Ovary (tissue), 9 donors: Measurements from ENCODE around the gene C1orf141. TPM values are rescaled to one million over a fixed set of nuclear protein-coding genes. Genes with fewer than 3 reads are reported as not detected.

Experiments
- DNase-seq, 5 donors: peaks; one replicate each; pipeline ENCODE4 v3.0.0-alpha.2; 2019 to 2020
- H3K27ac ChIP-seq, 2 donors: fragments of 200-600 bp; one replicate each; pipeline versions ENCODE4 v1.5.1 to v1.8.0; 2019 to 2022
- H3K27me3 ChIP-seq: fragments of 200-600 bp; one replicate; pipeline ENCODE4 v1.8.0; 2022
- H3K36me3 ChIP-seq: fragments of 200-600 bp; sonication (generic); one replicate; pipeline ENCODE4 v1.5.1; 2019
- H3K4me1 ChIP-seq: one replicate; pipeline ENCODE4 v1.8.1; 2013; ENCODE audit warnings: mild to moderate bottlenecking, moderate library complexity; ENCODE audit not compliant: insufficient read depth
- H3K4me3 ChIP-seq: fragments of 200-600 bp; sonication (generic); one replicate; pipeline ENCODE4 v1.5.1; 2017
- H3K9me3 ChIP-seq, 2 donors: fragments of 200-600 bp in 1 of 2; sonication (generic) in 1 of 2; one replicate each; pipeline versions ENCODE4 v1.5.1 to v1.8.1; 2013 to 2019; ENCODE audit warnings: mild to moderate bottlenecking in 1 of 2, moderate library complexity in 1 of 2
- CTCF ChIP-seq, 3 donors: fragments of 450-650 bp in 2 of 3; fragments of 200-600 bp in 1 of 3; IDR thresholded peaks; one replicate each; pipeline versions ENCODE4 v1.5.1 to v1.8.0; 2016 to 2022; ENCODE audit warnings: antibody characterized with exemption in 3 of 3, mild to moderate bottlenecking in 1 of 3
- EP300 ChIP-seq: sonication (generic); formaldehyde crosslinking; IDR thresholded peaks from one replicate; pipeline ENCODE4 v1.6.1; 2017; ENCODE audit warnings: antibody characterized with exemption
- POLR2A ChIP-seq: fragments of 450-650 bp; IDR thresholded peaks from one replicate; pipeline ENCODE4 v1.6.1; 2017; ENCODE audit warnings: antibody characterized with exemption, mild to moderate bottlenecking, moderate library complexity
- WGBS, 3 donors: extraction: QIAGEN DNeasy Blood & Tissue Kit in 1 of 3; methylation state at CpG; one replicate each; pipeline versions ENCODE4 v1.1.5 to v1.1.7; 2013 to 2017; 5-methylcytosine and 5-hydroxymethylcytosine counted together
- intact Hi-C, 4 donors: fragments of 100-400 bp; cut with DNase I; formaldehyde crosslinking; loops; one replicate each; pipeline versions ENCODE4 v1.11.0 to v1.15.1; 2022 to 2023
- polyA plus RNA-seq, 2 donors: library from polyadenylated mRNA; stranded (reverse); fragments of 200-250 nt in 1 of 2; fragments of 350-450 nt in 1 of 2; fragmentation: Illumina TruSeq in 1 of 2; extraction: RNeasy Lipid Tissue Mini Kit (QIAGEN cat#74804) in 1 of 2; gene quantifications; one replicate each; pipeline ENCODE4 v1.2.3, GENCODE V29; 2013 to 2014
- total RNA-seq, 7 donors: library from RNA; depleted of rRNA in 2 of 7; stranded (reverse); fragments of >200 nt in 2 of 7; fragmentation: NEBNext Ultra II Directional in 3 of 7; extraction: Animal tissue kit (Norgen Biotek cat#: 25700) in 3 of 7; gene quantifications; one replicate each; pipeline versions ENCODE4 v1.1.0 to v1.2.4, GENCODE V29; 2016 to 2023
- donor health status: DM: no; HTN: no; CAD: no; lungs with moderate emphysema.
- donor health status: DM: no; HTN: no; CAD: no.
- donor health status: Bipolar disorder and iron deficiency.
- donor health status: DM: yes; HTN: yes; CAD: no.
- donor health status: DM: no; HTN: no; CAD: no.
- donor health status: DM: yes; HTN: yes; CAD: no.

The C1orf141 gene
- total and polyA plus RNA-seq, 9 donors, result 0.24 to 11.2 (median 0.75) TPM; not detected in 3

- no peak for DNase-seq
- Histone ChIP-seq H3K4me3 (no peak overlapping the region), H3K9me3 (no peaks in the 10 kb centered on the region), H3K27me3 (no peaks in the 10 kb centered on the region), H3K4me1 (no peaks in the 10 kb centered on the region), H3K27ac (no peak overlapping the region), H3K36me3 (no peaks in the 10 kb centered on the region)
- WGBS, 3 donors, result 73 to 92% (median 75%) methylated on average over 1 of the region's 1 CpG
- intact Hi-C loops, result no loop called here
- TF ChIP-seq CTCF (IDR thresholded peaks at IDR 0.05), result no peak
- TF ChIP-seq POLR2A, result no peak
- TF ChIP-seq EP300, result no peak
Observed at GRCh38 chr1:67171978-67172377, 37.2 kb upstream of the C1orf141 start.

GRCh38 chr1:67171574-67171955 is 36.8 kb upstream of the C1orf141 start:
- H3K4me1 ChIP-seq, result no peaks in the 10 kb centered on the region
- no peaks in the 10 kb centered on the region for H3K36me3 ChIP-seq
- intact Hi-C loops, result no loop called here
- TF ChIP-seq CTCF (IDR thresholded peaks at IDR 0.05) (no peak), POLR2A (no peak), EP300 (no peak)
- H3K27me3 ChIP-seq, result no peaks in the 10 kb centered on the region
- H3K27ac ChIP-seq, result no peak overlapping the region
- no peaks in the 10 kb centered on the region for H3K9me3 ChIP-seq
- 72 to 79% (median 75%) methylated on average over 2 of the region's 2 CpGs for WGBS, 3 donors
- H3K4me3 ChIP-seq, result no peak overlapping the region
- no peak for DNase-seq

- intact Hi-C loops, result no loop called here
- no peak for TF ChIP-seq EP300
- no peak for TF ChIP-seq POLR2A
- TF ChIP-seq CTCF (IDR thresholded peaks at IDR 0.05), result no peak
- DNase-seq, result no peak
- H3K9me3 ChIP-seq, result no peaks in the 10 kb centered on the region
- WGBS, 3 donors, result 80 to 86% (median 86%) methylated on average over 2 of the region's 2 CpGs
- no peaks in the 10 kb centered on the region for H3K27me3 ChIP-seq
- H3K4me3 ChIP-seq, result no peak overlapping the region
- no peaks in the 10 kb centered on the region for H3K4me1 ChIP-seq
- H3K27ac ChIP-seq, result no peak overlapping the region
- no peaks in the 10 kb centered on the region for H3K36me3 ChIP-seq
Observed at GRCh38 chr1:67170751-67171573, 36.2 kb upstream of the C1orf141 start.

- Histone ChIP-seq H3K27me3 (no peaks in the 10 kb centered on the region), H3K9me3 (no peaks in the 10 kb centered on the region), H3K4me3 (no peak overlapping the region), H3K27ac (no peak overlapping the region), H3K36me3 (no peaks in the 10 kb centered on the region), H3K4me1 (no peaks in the 10 kb centered on the region)
- intact Hi-C loops, result no loop called here
- DNase-seq, result no peak
- 10 to 30% (median 18%) methylated on average over 3 of the region's 3 CpGs for WGBS, 3 donors
- TF ChIP-seq POLR2A, result no peak
- TF ChIP-seq CTCF (IDR thresholded peaks at IDR 0.05), result no peak
- TF ChIP-seq EP300, result no peak
Observed at GRCh38 chr1:67169932-67170331, 35.2 kb upstream of the C1orf141 start.
